IPS-18c (cell line): ENCODE results near the gene PJA1.

Source experiments
- H3K4me3 ChIP-seq: 2 replicates; pipeline ENCODE4 v1.7.0; 2013; ENCODE audit warnings: low read depth, mild to moderate bottlenecking, low read length, moderate library complexity; ENCODE audit not compliant: insufficient read depth
- H3K9me3 ChIP-seq: one replicate; pipeline ENCODE4 v1.6.1; 2013; ENCODE audit warnings: mild to moderate bottlenecking, low read length, moderate library complexity; ENCODE audit not compliant: control insufficient read depth, insufficient read depth

The PJA1 gene

GRCh38 chrX:69165087-69165651 is at the start of gene PJA1:
TSS of gene PJA1 (minus strand) at chrX:69165453. CDS start at chrX:69163073, 2,380 bp downstream.
- H3K9me3 ChIP-seq: no peaks in the 10 kb centered on the region
- peak within 1 kb of the TSS; percentile 71 for H3K4me3 ChIP-seq

GRCh38 chrX:69214463-69214862 is 49.2 kb upstream of the PJA1 start:
- H3K4me3 ChIP-seq: no peak overlapping the region
- H3K9me3 ChIP-seq: peaks cover 5% of the 10 kb centered on the region

- peaks cover 2% of the 10 kb centered on the region for H3K9me3 ChIP-seq
- no peak overlapping the region for H3K4me3 ChIP-seq
These were observed 46.4 kb upstream of the PJA1 start for GRCh38 chrX:69211701-69212100.

- peaks cover 2% of the 10 kb centered on the region for H3K9me3 ChIP-seq
- H3K4me3 ChIP-seq: no peak overlapping the region
These were observed 45.3 kb upstream of the PJA1 start for GRCh38 chrX:69210581-69210980.

GRCh38 chrX:69207216-69207615 is 42.0 kb upstream of the PJA1 start:
- Histone ChIP-seq H3K9me3 (peaks cover 2% of the 10 kb centered on the region), H3K4me3 (no peak overlapping the region; the same call in 1 of the 2 replicates)

GRCh38 chrX:69203638-69204037 is 38.4 kb upstream of the PJA1 start:
- Histone ChIP-seq H3K4me3 (no peak overlapping the region), H3K9me3 (peaks cover 7% of the 10 kb centered on the region)

- Histone ChIP-seq H3K4me3 (no peak overlapping the region), H3K9me3 (peaks cover 11% of the 10 kb centered on the region)
These were observed 32.4 kb upstream of the PJA1 start for GRCh38 chrX:69197690-69198089.

- H3K4me3 ChIP-seq: no peak overlapping the region
These were observed 31.4 kb upstream of the PJA1 start for GRCh38 chrX:69196666-69197065.

GRCh38 chrX:69195810-69196209 is 30.6 kb upstream of the PJA1 start:
- Histone ChIP-seq H3K4me3 (no peak overlapping the region), H3K9me3 (peaks cover 11% of the 10 kb centered on the region)

More at GRCh38 chrX:69196666-69197065, 31.4 kb upstream of the PJA1 start:
- H3K9me3 ChIP-seq: peaks cover 11% of the 10 kb centered on the region

- no peak overlapping the region for H3K4me3 ChIP-seq
- peaks cover 7% of the 10 kb centered on the region for H3K9me3 ChIP-seq
These were observed 29.9 kb upstream of the PJA1 start for GRCh38 chrX:69195192-69195591.

- H3K9me3 ChIP-seq: peaks cover 4% of the 10 kb centered on the region
- no peak overlapping the region for H3K4me3 ChIP-seq
These were observed 27.4 kb upstream of the PJA1 start for GRCh38 chrX:69192603-69193002.

GRCh38 chrX:69189576-69190371 is 24.5 kb upstream of the PJA1 start:
- Histone ChIP-seq H3K9me3 (no peaks in the 10 kb centered on the region), H3K4me3 (no peak overlapping the region; the same call in 1 of the 2 replicates)

GRCh38 chrX:69186651-69187050 is 21.4 kb upstream of the PJA1 start:
- Histone ChIP-seq H3K9me3 (no peaks in the 10 kb centered on the region), H3K4me3 (no peak overlapping the region)

- H3K4me3 ChIP-seq: no peak overlapping the region
- no peaks in the 10 kb centered on the region for H3K9me3 ChIP-seq
These were observed 20.6 kb upstream of the PJA1 start for GRCh38 chrX:69185886-69186285.

- Histone ChIP-seq H3K9me3 (no peaks in the 10 kb centered on the region), H3K4me3 (no peak overlapping the region)
These were observed 19.9 kb upstream of the PJA1 start for GRCh38 chrX:69185141-69185540.

GRCh38 chrX:69182818-69183380 is 17.6 kb upstream of the PJA1 start:
- no peak overlapping the region for H3K4me3 ChIP-seq
- H3K9me3 ChIP-seq: peaks cover 3% of the 10 kb centered on the region

- peaks cover 5% of the 10 kb centered on the region for H3K9me3 ChIP-seq
These were observed 14.2 kb upstream of the PJA1 start for GRCh38 chrX:69179380-69179911.

GRCh38 chrX:69178592-69178991 is 13.3 kb upstream of the PJA1 start:
- H3K9me3 ChIP-seq: peaks cover 5% of the 10 kb centered on the region

More at GRCh38 chrX:69179380-69179911, 14.2 kb upstream of the PJA1 start:
- H3K4me3 ChIP-seq: no peak overlapping the region

More at GRCh38 chrX:69178592-69178991, 13.3 kb upstream of the PJA1 start:
- H3K4me3 ChIP-seq: no peak overlapping the region
